ENCODE results near the gene HNRNPL.
"Not testable (repeated sequence)": the region's sequence is repeated elsewhere in the genome, so short reads cannot be mapped to it uniquely, and the experiment has no call there.

HNRNPL gene

DNA sequence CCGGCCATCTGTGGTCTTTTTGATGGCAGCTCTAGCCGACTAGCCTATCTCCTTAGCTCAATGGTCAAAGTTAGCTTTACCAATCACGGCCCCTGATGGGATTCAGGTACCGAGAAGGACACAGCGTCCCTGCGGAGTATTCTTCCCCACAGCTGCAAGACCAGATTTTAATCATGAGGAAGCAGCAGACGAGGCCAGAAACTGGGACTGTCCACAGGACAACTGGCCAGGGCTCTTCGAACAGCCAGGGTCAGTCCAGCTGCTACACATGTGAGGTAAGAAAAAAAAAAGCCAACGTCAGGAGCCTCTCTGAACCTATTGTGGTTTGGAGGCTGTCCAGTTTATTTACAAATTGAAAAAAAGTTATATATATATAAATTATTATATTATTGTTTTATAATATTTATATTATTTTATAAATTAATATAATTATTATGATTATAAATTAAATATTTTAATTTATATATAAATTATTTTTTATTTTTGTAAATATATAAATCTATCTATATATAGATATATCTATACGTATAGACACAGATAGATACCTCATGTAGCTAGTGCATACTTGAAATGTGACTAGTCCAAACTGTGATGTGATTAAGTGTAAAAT lies 17.5 kb upstream of the HNRNPL start:
- Mint-ChIP-seq H3K9me3 (no peaks in the 10 kb centered on the region), H3K36me3 (ENCODE audit: insufficient read depth) (peaks cover 30% of the 10 kb centered on the region), H3K27me3 (no peaks in the 10 kb centered on the region), H3K4me1 (peaks cover 45% of the 10 kb centered on the region), H3K4me3 (no peak overlapping the region), H3K27ac (ENCODE audit: low read depth) (no peak overlapping the region)
- ATAC-seq (replicated peaks; ENCODE audit: extremely low read depth, poor library complexity, severe bottlenecking) (no peak), DNase-seq (ENCODE audit: low spot score in 2 of 2) (no peak)

DNA sequence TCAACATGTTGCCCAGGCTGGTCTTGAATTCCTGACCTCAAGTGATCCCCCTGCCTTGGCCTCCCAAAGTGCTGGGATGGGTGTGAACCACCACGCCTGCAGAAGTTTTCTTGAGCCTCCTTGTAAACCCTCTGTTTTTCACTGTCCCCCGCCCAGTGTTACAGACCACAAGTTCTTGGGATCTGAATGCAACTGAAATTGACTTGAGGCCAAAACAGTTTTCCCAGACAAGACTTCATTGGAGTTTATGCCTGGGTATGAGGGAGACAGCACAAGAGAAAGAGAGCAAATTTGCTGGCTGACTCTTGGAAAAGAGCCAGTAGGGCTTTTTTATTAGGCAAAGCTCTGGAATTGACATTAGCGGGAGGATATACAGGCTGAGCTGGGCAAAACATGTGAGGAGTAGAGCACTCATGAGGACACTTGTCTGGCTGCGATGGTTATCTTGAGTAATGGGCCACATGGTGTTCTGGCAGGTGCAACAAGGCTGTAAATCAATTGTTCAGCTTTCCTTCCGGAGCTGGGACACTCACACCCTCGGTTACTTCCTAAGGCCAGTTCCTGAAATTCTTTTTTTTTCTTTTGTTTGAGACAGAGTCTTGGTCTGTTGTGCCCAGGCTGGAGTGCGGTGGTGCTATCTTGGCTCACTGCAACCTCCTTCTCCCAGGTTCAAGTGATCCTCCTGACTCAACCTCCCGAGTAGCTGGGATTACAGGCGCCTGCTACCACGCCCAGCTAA lies 12.7 kb upstream of the HNRNPL start:
- no peak for DNase-seq (ENCODE audit: low spot score in 2 of 2)
- no peak for ATAC-seq (replicated peaks; ENCODE audit: extremely low read depth, poor library complexity, severe bottlenecking)
- Mint-ChIP-seq H3K27me3 (no peaks in the 10 kb centered on the region), H3K4me3 (no peak overlapping the region), H3K4me1 (peaks cover 39% of the 10 kb centered on the region), H3K27ac (ENCODE audit: low read depth) (no peak overlapping the region), H3K9me3 (no peaks in the 10 kb centered on the region), H3K36me3 (ENCODE audit: insufficient read depth) (peaks cover 22% of the 10 kb centered on the region)

- H3K4me1 Mint-ChIP-seq, result peaks cover 49% of the 10 kb centered on the region
- DNase-seq (ENCODE audit: low spot score in 2 of 2) (no peak), ATAC-seq (replicated peaks; ENCODE audit: extremely low read depth, poor library complexity, severe bottlenecking) (no peak)
- H3K27ac Mint-ChIP-seq (ENCODE audit: low read depth), result no peak overlapping the region
- H3K27me3 Mint-ChIP-seq, result no peaks in the 10 kb centered on the region
- no peak overlapping the region for H3K4me3 Mint-ChIP-seq
- H3K36me3 Mint-ChIP-seq (ENCODE audit: insufficient read depth), result peaks cover 23% of the 10 kb centered on the region
- no peaks in the 10 kb centered on the region for H3K9me3 Mint-ChIP-seq
These were observed 11.6 kb upstream of the HNRNPL start for GRCh38 chr19:38861368-38861767.

- H3K9me3 Mint-ChIP-seq; H3K27ac Mint-ChIP-seq (ENCODE audit: low read depth); ATAC-seq (replicated peaks; ENCODE audit: extremely low read depth, poor library complexity, severe bottlenecking); DNase-seq (ENCODE audit: low spot score in 2 of 2); H3K27me3 Mint-ChIP-seq; H3K36me3 Mint-ChIP-seq (ENCODE audit: insufficient read depth); H3K4me3 Mint-ChIP-seq: not testable (repeated sequence)
- H3K4me1 Mint-ChIP-seq, result peaks cover 34% of the 10 kb centered on the region
These were observed 9.9 kb upstream of the HNRNPL start for GRCh38 chr19:38859631-38860204.

DNA sequence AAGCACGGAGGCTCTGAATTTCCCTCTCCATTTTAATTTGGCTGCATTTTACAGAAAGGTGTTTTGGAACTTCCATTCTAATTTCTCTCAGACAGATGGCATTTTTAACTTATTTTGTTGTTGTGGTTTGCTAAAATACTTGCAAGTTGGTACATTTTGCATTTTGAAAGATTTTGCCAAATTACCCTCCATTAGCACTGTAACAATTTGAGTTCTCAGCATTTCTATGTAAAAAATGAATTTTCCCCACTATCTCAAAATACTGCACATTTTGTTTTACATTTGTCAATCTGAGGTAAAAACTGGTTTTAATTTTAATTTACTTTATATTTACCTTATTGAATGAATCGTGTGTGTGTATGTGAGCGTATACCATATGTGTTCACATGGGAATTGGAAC lies 7.0 kb upstream of the HNRNPL start:
- Mint-ChIP-seq H3K4me1 (peaks cover 31% of the 10 kb centered on the region), H3K27ac (ENCODE audit: low read depth) (peak overlapping the region; percentile 92), H3K27me3 (no peaks in the 10 kb centered on the region), H3K4me3 (peak overlapping the region; percentile 43), H3K9me3 (no peaks in the 10 kb centered on the region), H3K36me3 (ENCODE audit: insufficient read depth) (peaks cover 8% of the 10 kb centered on the region)
- no peak for ATAC-seq (replicated peaks; ENCODE audit: extremely low read depth, poor library complexity, severe bottlenecking)
- DNase-seq (ENCODE audit: low spot score in 2 of 2), result no peak

GRCh38 chr19:38855751-38856150 lies 6.0 kb upstream of the HNRNPL start:
- Mint-ChIP-seq H3K4me1 (peaks cover 38% of the 10 kb centered on the region), H3K36me3 (ENCODE audit: insufficient read depth) (peaks cover 12% of the 10 kb centered on the region)
- not testable (repeated sequence) for H3K27ac Mint-ChIP-seq (ENCODE audit: low read depth); ATAC-seq (replicated peaks; ENCODE audit: extremely low read depth, poor library complexity, severe bottlenecking); H3K27me3 Mint-ChIP-seq; H3K4me3 Mint-ChIP-seq; DNase-seq (ENCODE audit: low spot score in 2 of 2); H3K9me3 Mint-ChIP-seq

DNA sequence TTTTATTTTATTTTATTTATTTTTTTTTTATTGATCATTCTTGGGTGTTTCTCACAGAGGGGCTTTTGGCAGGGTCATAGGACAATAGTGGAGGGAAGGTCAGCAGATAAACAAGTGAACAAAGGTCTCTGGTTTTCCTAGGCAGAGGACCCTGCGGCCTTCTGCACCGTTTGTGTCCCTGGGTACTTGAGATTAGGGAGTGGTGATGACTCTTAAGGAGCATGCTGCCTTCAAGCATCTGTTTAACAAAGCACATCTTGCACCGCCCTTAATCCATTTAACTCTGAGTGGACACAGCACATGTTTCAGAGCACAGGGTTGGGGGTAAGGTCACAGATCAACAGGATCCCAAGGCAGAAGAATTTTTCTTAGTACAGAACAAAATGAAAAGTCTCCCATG lies 5.2 kb upstream of the HNRNPL start:
- ATAC-seq (replicated peaks; ENCODE audit: extremely low read depth, poor library complexity, severe bottlenecking); DNase-seq (ENCODE audit: low spot score in 2 of 2); H3K27me3 Mint-ChIP-seq; H3K4me3 Mint-ChIP-seq; H3K9me3 Mint-ChIP-seq; H3K27ac Mint-ChIP-seq (ENCODE audit: low read depth): not testable (repeated sequence)
- Mint-ChIP-seq H3K4me1 (peaks cover 36% of the 10 kb centered on the region), H3K36me3 (ENCODE audit: insufficient read depth) (peaks cover 19% of the 10 kb centered on the region)

GRCh38 chr19:38853214-38853613 lies 3.4 kb upstream of the HNRNPL start:
- DNase-seq (ENCODE audit: low spot score in 2 of 2) (no peak), ATAC-seq (replicated peaks; ENCODE audit: extremely low read depth, poor library complexity, severe bottlenecking) (no peak)
- Mint-ChIP-seq H3K27me3 (no peaks in the 10 kb centered on the region), H3K4me1 (peaks cover 47% of the 10 kb centered on the region), H3K36me3 (ENCODE audit: insufficient read depth) (peaks cover 33% of the 10 kb centered on the region), H3K9me3 (no peaks in the 10 kb centered on the region), H3K27ac (ENCODE audit: low read depth) (peak overlapping the region; percentile 88), H3K4me3 (peak overlapping the region; percentile 90)

- H3K4me1 Mint-ChIP-seq, result peaks cover 49% of the 10 kb centered on the region
- no peaks in the 10 kb centered on the region for H3K27me3 Mint-ChIP-seq
- ATAC-seq (replicated peaks; ENCODE audit: extremely low read depth, poor library complexity, severe bottlenecking), result no peak
- H3K9me3 Mint-ChIP-seq, result no peaks in the 10 kb centered on the region
- peak overlapping the region; percentile 90 for H3K4me3 Mint-ChIP-seq
- peaks cover 38% of the 10 kb centered on the region for H3K36me3 Mint-ChIP-seq (ENCODE audit: insufficient read depth)
- peak overlapping the region; percentile 88 for H3K27ac Mint-ChIP-seq (ENCODE audit: low read depth)
- DNase-seq (ENCODE audit: low spot score in 2 of 2), result peak; percentile 36 to 55
These were observed 2.7 kb upstream of the HNRNPL start for GRCh38 chr19:38852231-38853044.

GRCh38 chr19:38851622-38852230 lies 1.9 kb upstream of the HNRNPL start:
- DNase-seq (ENCODE audit: low spot score in 2 of 2) (peak; percentile 66 to 78), ATAC-seq (replicated peaks; ENCODE audit: extremely low read depth, poor library complexity, severe bottlenecking) (no peak)
- no peaks in the 10 kb centered on the region for H3K27me3 Mint-ChIP-seq
- peak overlapping the region; percentile 90 for H3K4me3 Mint-ChIP-seq
- peaks cover 40% of the 10 kb centered on the region for H3K36me3 Mint-ChIP-seq (ENCODE audit: insufficient read depth)
- no peaks in the 10 kb centered on the region for H3K9me3 Mint-ChIP-seq
- H3K4me1 Mint-ChIP-seq, result peaks cover 48% of the 10 kb centered on the region
- H3K27ac Mint-ChIP-seq (ENCODE audit: low read depth), result peak overlapping the region; percentile 98

DNA sequence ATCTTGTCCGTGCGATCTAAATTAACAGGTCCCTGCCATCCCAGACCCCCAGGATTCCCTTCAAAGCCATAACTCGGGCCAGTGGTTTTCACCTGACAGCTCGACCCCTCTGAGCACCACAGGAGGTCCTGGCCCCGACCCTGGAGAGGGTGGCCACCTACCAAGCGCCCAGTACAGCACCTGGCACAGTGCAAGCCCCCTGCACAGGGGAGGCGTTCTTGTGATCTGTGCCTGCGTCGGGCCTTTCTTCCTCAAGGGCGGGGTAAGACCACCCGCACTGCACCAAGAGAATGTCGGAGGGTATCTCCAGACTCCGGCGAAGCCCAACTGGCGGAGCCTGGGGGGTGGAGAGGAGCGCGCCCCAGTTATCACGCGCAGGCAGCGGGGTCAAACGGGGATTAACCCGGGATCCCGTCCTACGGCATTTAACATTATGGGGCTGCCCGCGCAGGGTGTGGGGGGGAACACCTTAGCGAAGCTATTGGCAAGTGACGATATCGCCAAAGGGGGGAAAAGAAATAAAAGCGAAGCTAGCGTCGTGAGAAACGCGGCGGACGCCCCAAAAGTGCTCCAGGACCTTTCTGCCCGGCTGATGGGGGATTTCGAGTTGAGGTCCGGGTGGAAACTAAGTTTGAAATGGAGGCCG lies 1.3 kb upstream of the HNRNPL start:
- H3K9me3 Mint-ChIP-seq, result no peaks in the 10 kb centered on the region
- H3K4me3 Mint-ChIP-seq, result peak overlapping the region; percentile 90
- H3K4me1 Mint-ChIP-seq, result peaks cover 46% of the 10 kb centered on the region
- H3K27ac Mint-ChIP-seq (ENCODE audit: low read depth), result peak overlapping the region; percentile 98
- H3K36me3 Mint-ChIP-seq (ENCODE audit: insufficient read depth), result peaks cover 46% of the 10 kb centered on the region
- DNase-seq (ENCODE audit: low spot score in 2 of 2) (no peak), ATAC-seq (replicated peaks; ENCODE audit: extremely low read depth, poor library complexity, severe bottlenecking) (no peak)
- no peaks in the 10 kb centered on the region for H3K27me3 Mint-ChIP-seq

All from central memory CD8-positive, alpha-beta T cell (primary cell).